Measurements from ENCODE around the gene ZNF710. TPM values are rescaled to one million over a fixed set of nuclear protein-coding genes. Genes with fewer than 3 reads are reported as not detected.

The ZNF710 gene
- total and polyA plus RNA-seq, 9 of the 15 experiments (the other 6 are each of a cell fraction or from before 2014, with no cell fraction given), result 0.56 to 14.2 (median 5.2) TPM

GRCh38 chr15:90065682-90066049 lies 64.5 kb downstream of the ZNF710 start:
- BruUV-seq (replicated peaks), result no TSS peak
- no peak for FAIRE-seq
- Histone ChIP-seq H3K27ac (ENCODE audit: extremely low read depth, low read depth, low read length) (no peak overlapping the region), H3K4me2 (ENCODE audit: insufficient read depth, low read length) (no peak overlapping the region), H3K4me3 (no peak overlapping the region), H3K79me2 (ENCODE audit: control insufficient read depth, insufficient read depth, low read length) (peaks cover 7% of the 10 kb centered on the region; the same call in 2 of the 3 replicates), H4K20me1 (replicated peaks; ENCODE audit: control insufficient read depth, insufficient read depth, low read length) (no peaks in the 10 kb centered on the region), H3K27me3 (ENCODE audit: control insufficient read depth in 2 of 2, insufficient read depth in 2 of 2, low read length in 2 of 2) (no peaks in the 10 kb centered on the region), H3K4me1 (replicated peaks in 1 of 2; ENCODE audit: control insufficient read depth in 2 of 2, insufficient read depth in 2 of 2, low read length in 2 of 2) (peaks cover 34 to 49% of the 10 kb centered on the region in 2 experiments), H3K9me1 (ENCODE audit: control insufficient read depth, insufficient read depth, low read length) (no peaks in the 10 kb centered on the region), H3K9me3 (replicated peaks; ENCODE audit: control insufficient read depth, insufficient read depth, low read depth, low read length) (no peaks in the 10 kb centered on the region), H3K9ac (ENCODE audit: insufficient read depth in 1 of 2, low read depth in 2 of 2, low read length in 2 of 2) (peak overlapping the region in 1 of 2 experiments; percentile 74; a peak in 1 of 4 replicates), H3K36me3 (ENCODE audit: control insufficient read depth, insufficient read depth, low read length) (no peaks in the 10 kb centered on the region; the same call in 1 of the 3 replicates), H2AFZ (ENCODE audit: low read depth, low read length) (no peak overlapping the region)
- DNase-seq (ENCODE audit: extremely low read depth in 1 of 4, low spot score in 3 of 4), result no peak
- ChIA-PET CTCF (ENCODE audit: low intra/inter-chr PET ratio) (no interaction called here), POLR2A (no interaction called here)
- WGBS (ENCODE audit: insufficient coverage, low coverage, missing lambda C conversion rate), result 69% methylated on average over 7 of the region's 7 CpGs
- intact Hi-C loops (cut with micrococcal nuclease) (no loop called here), in situ Hi-C loops (cut with MboI) (no loop called here)
- TF ChIP-seq MAFF (IDR thresholded peaks at IDR 0.05; ENCODE audit: low read length), result no peak
- peak; percentile 59 for TF ChIP-seq ZNF121 (CRISPR knock-in tag; conservative IDR thresholded peaks at IDR 0.05)
- no peak for TF ChIP-seq RBM22 (IDR thresholded peaks at IDR 0.05; ENCODE audit: low read depth, low read length, poor library complexity, severe bottlenecking)
- TF ChIP-seq TCFL5 (CRISPR knock-in tag; conservative IDR thresholded peaks at IDR 0.05), result no peak
- no peak for ATAC-seq

GRCh38 chr15:90067181-90067952 lies 66.2 kb downstream of the ZNF710 start:
- DNase-seq (ENCODE audit: extremely low read depth in 1 of 4, low spot score in 3 of 4) (no peak), FAIRE-seq (no peak), ATAC-seq (no peak)
- no peak overlapping the region for H3K4me3 ChIP-seq
- no peak overlapping the region for H3K4me2 ChIP-seq (ENCODE audit: insufficient read depth, low read length)
- H3K9ac ChIP-seq (ENCODE audit: insufficient read depth in 1 of 2, low read depth in 2 of 2, low read length in 2 of 2), result no peak overlapping the region
- H4K20me1 ChIP-seq (replicated peaks; ENCODE audit: control insufficient read depth, insufficient read depth, low read length), result no peaks in the 10 kb centered on the region
- H3K4me1 ChIP-seq (replicated peaks in 1 of 2; ENCODE audit: control insufficient read depth in 2 of 2, insufficient read depth in 2 of 2, low read length in 2 of 2), result peaks cover 17 to 34% of the 10 kb centered on the region in 2 experiments
- intact Hi-C loops (cut with micrococcal nuclease), result no loop called here
- H3K9me1 ChIP-seq (ENCODE audit: control insufficient read depth, insufficient read depth, low read length), result no peaks in the 10 kb centered on the region
- no peaks in the 10 kb centered on the region for H3K27me3 ChIP-seq (ENCODE audit: control insufficient read depth in 2 of 2, insufficient read depth in 2 of 2, low read length in 2 of 2)
- in situ Hi-C loops (cut with MboI), result no loop called here
- 93% methylated on average over 43 of the region's 55 CpGs for WGBS (ENCODE audit: insufficient coverage, low coverage, missing lambda C conversion rate)
- no peak overlapping the region for H2AFZ ChIP-seq (ENCODE audit: low read depth, low read length)
- ChIA-PET CTCF (ENCODE audit: low intra/inter-chr PET ratio) (no interaction called here), POLR2A (interaction anchor here (0.6 kb wide), 1 partner anchor 167 kb away, joined by 3 read pairs; no protein-coding TSS in a partner anchor)
- BruUV-seq (replicated peaks), result no TSS peak
- no peaks in the 10 kb centered on the region; the same call in 1 of the 3 replicates for H3K36me3 ChIP-seq (ENCODE audit: control insufficient read depth, insufficient read depth, low read length)
- no peaks in the 10 kb centered on the region for H3K79me2 ChIP-seq (ENCODE audit: control insufficient read depth, insufficient read depth, low read length)
- no peaks in the 10 kb centered on the region for H3K9me3 ChIP-seq (replicated peaks; ENCODE audit: control insufficient read depth, insufficient read depth, low read depth, low read length)
- TF ChIP-seq ZBTB33 (CRISPR knock-in tag; IDR thresholded peaks at IDR 0.05) (peak; percentile 50), ZNF444 (CRISPR knock-in tag; IDR thresholded peaks at IDR 0.05) (no peak), ZNF707 (CRISPR knock-in tag; conservative IDR thresholded peaks at IDR 0.05) (no peak)
- no peak overlapping the region for H3K27ac ChIP-seq (ENCODE audit: extremely low read depth, low read depth, low read length)

Data from K562 (cell line).